IMR-90 (cell line): Measurements from ENCODE around the gene IWS1. TPM values are rescaled to one million over a fixed set of nuclear protein-coding genes. Genes with fewer than 3 reads are reported as not detected.

Experiments used
- ATAC-seq: fragments of 200-7000 bp; cut with Tn5 transposase; 2 replicates; pipeline ENCODE4 v1.9.1; 2020; ENCODE audit warnings: low read depth, mild to moderate bottlenecking, moderate library complexity
- BruUV-seq: library from RNA; stranded (reverse); fragments of 400-500 nt; replicated peaks from 2 replicates; lab custom pipeline; 2021; lab: Mats Ljungman, UMichigan
- CTCF ChIA-PET: fragments of 300-600 bp; formaldehyde crosslinking; extraction: SDS; loops from one replicate; lab custom pipeline; 2021; ENCODE audit warnings: antibody characterized with exemption; lab: Yijun Ruan, JAX
- POLR2A ChIA-PET: fragments of 300-600 bp; sonication (Branson Sonifier 250); formaldehyde crosslinking; loops from one replicate; lab custom pipeline; 2022; ENCODE audit warnings: antibody characterized with exemption; ENCODE audit not compliant: unreplicated experiment; lab: Charles Lee
- DNase-seq: peaks from one replicate; pipeline ENCODE4 v3.0.0; 2013
- H2AFZ ChIP-seq: replicated peaks from 2 replicates; pipeline ENCODE3; 2013; ENCODE audit warnings: low read length, mild to moderate bottlenecking; ENCODE audit not compliant: poor library complexity
- H2AK5ac ChIP-seq: 2 replicates; pipeline ENCODE4 v1.6.1; 2013; ENCODE audit warnings: low read depth, low read length, inconsistent platforms
- H2AK9ac ChIP-seq: replicated peaks from 2 replicates; pipeline ENCODE3; 2013; ENCODE audit warnings: mild to moderate bottlenecking, low read depth, low read length, moderate library complexity; ENCODE audit not compliant: poor library complexity
- H2BK120ac ChIP-seq: 2 replicates; pipeline ENCODE4 v1.6.1; 2013; ENCODE audit warnings: low read depth, low read length, inconsistent platforms
- H2BK15ac ChIP-seq: 3 replicates; pipeline ENCODE4 v1.6.1; 2013; ENCODE audit warnings: low read depth, low read length, inconsistent platforms
- H2BK20ac ChIP-seq: 2 replicates; pipeline ENCODE4 v1.6.1; 2013; ENCODE audit warnings: low read depth, mild to moderate bottlenecking, inconsistent platforms, low read length, moderate library complexity
- H2BK5ac ChIP-seq: 2 replicates; pipeline ENCODE4 v1.6.1; 2013; ENCODE audit warnings: mild to moderate bottlenecking, low read depth, low read length, inconsistent platforms; ENCODE audit not compliant: poor library complexity, severe bottlenecking
- H3K14ac ChIP-seq: replicated peaks from 2 replicates; pipeline ENCODE4 v1.6.1; 2013; ENCODE audit warnings: low read depth, low read length, inconsistent platforms
- H3K18ac ChIP-seq: 2 replicates; pipeline ENCODE4 v1.6.1; 2013; ENCODE audit warnings: low read depth, low read length, control low read depth
- H3K23ac ChIP-seq: 2 replicates; pipeline ENCODE4 v1.6.1; 2013; ENCODE audit warnings: low read depth, low read length, inconsistent platforms
- H3K27ac ChIP-seq: 2 replicates; pipeline ENCODE4 v1.5.1; 2013; ENCODE audit warnings: mild to moderate bottlenecking, control low read depth, low read length; ENCODE audit not compliant: insufficient read depth
- H3K27me3 ChIP-seq: 2 replicates; pipeline ENCODE4 v1.6.1; 2013; ENCODE audit warnings: low read length; ENCODE audit not compliant: control insufficient read depth, insufficient read depth
- H3K36me3 ChIP-seq: 2 replicates; pipeline ENCODE4 v1.6.1; 2013; ENCODE audit warnings: low read length, mixed read lengths; ENCODE audit not compliant: control insufficient read depth, insufficient read depth
- H3K4ac ChIP-seq: 2 replicates; pipeline ENCODE4 v1.6.1; 2013; ENCODE audit warnings: low read depth, low read length, inconsistent platforms
- H3K4me1 ChIP-seq: 2 replicates; pipeline ENCODE4 v1.6.1; 2013; ENCODE audit warnings: low read length, mixed read lengths; ENCODE audit not compliant: control insufficient read depth, insufficient read depth
- H3K4me2 ChIP-seq: 2 replicates; pipeline ENCODE4 v1.6.1; 2013; ENCODE audit warnings: low read depth, mild to moderate bottlenecking, control low read depth, low read length, moderate library complexity
- H3K4me3 ChIP-seq: 2 replicates; pipeline ENCODE4 v1.5.1; 2013; ENCODE audit warnings: low read depth, mild to moderate bottlenecking, control low read depth, low read length, moderate library complexity; ENCODE audit not compliant: insufficient read depth
- H3K56ac ChIP-seq: 2 replicates; pipeline ENCODE4 v1.6.1; 2013; ENCODE audit warnings: low read length, inconsistent platforms; ENCODE audit not compliant: insufficient read depth; ENCODE audit errors: extremely low read depth
- H3K79me1 ChIP-seq, 2 experiments: 2 replicates each; pipeline ENCODE4 v1.6.1; 2013; ENCODE audit warnings: low read length in 2 of 2, inconsistent platforms in 1 of 2, low read depth in 1 of 2
- H3K9ac ChIP-seq: 2 replicates; pipeline ENCODE4 v1.6.1; 2013; ENCODE audit warnings: low read depth, low read length, control low read depth
- H3K9me1 ChIP-seq: 2 replicates; pipeline ENCODE4 v1.6.1; 2013; ENCODE audit warnings: low read length, inconsistent platforms; ENCODE audit not compliant: insufficient read depth
- H3K9me3 ChIP-seq: 2 replicates; pipeline ENCODE4 v1.6.1; 2013; ENCODE audit warnings: low read length; ENCODE audit not compliant: control insufficient read depth, insufficient read depth
- H4K20me1 ChIP-seq: 2 replicates; pipeline ENCODE4 v1.6.1; 2013; ENCODE audit warnings: low read length, inconsistent platforms; ENCODE audit not compliant: insufficient read depth
- H4K5ac ChIP-seq: 2 replicates; pipeline ENCODE4 v1.6.1; 2013; ENCODE audit warnings: mild to moderate bottlenecking, low read depth, low read length, control low read depth
- H4K8ac ChIP-seq, 2 experiments: 2 replicates each; pipeline ENCODE4 v1.6.1; 2013; ENCODE audit warnings: low read depth in 2 of 2, low read length in 2 of 2, control low read depth in 1 of 2, inconsistent platforms in 1 of 2
- H4K91ac ChIP-seq: 2 replicates; pipeline ENCODE4 v1.6.1; 2013; ENCODE audit warnings: low read depth, low read length, inconsistent platforms; ENCODE audit not compliant: insufficient read depth
- BHLHE40 ChIP-seq: fragments of 150-350 bp; IDR thresholded peaks from 2 replicates; pipeline ENCODE4 v1.6.1; 2016; ENCODE audit warnings: mild to moderate bottlenecking, low read depth, low read length
- CEBPB ChIP-seq: IDR thresholded peaks from 2 replicates; pipeline ENCODE4 v1.6.1; 2012; ENCODE audit warnings: low read depth, low read length, improper control_type of control experiment
- CHD1 ChIP-seq: IDR thresholded peaks from 2 replicates; pipeline ENCODE4 v1.6.1; 2012; ENCODE audit warnings: low read depth, low read length, improper control_type of control experiment
- FOS ChIP-seq: fragments of 150-350 bp; IDR thresholded peaks from 2 replicates; pipeline ENCODE4 v1.6.1; 2016; ENCODE audit warnings: low read depth, low read length
- MAFK ChIP-seq: IDR thresholded peaks from 2 replicates; pipeline ENCODE4 v1.6.1; 2012; ENCODE audit warnings: low read depth, low read length, improper control_type of control experiment
- MAZ ChIP-seq: IDR thresholded peaks from 2 replicates; pipeline ENCODE4 v1.6.1; 2012; ENCODE audit warnings: low read depth, mild to moderate bottlenecking, low read length, improper control_type of control experiment, moderate library complexity, borderline replicate concordance
- MXI1 ChIP-seq: IDR thresholded peaks from 2 replicates; pipeline ENCODE4 v1.6.1; 2012; ENCODE audit warnings: low read depth, mild to moderate bottlenecking, low read length, moderate library complexity, borderline replicate concordance
- NFE2L2 ChIP-seq: fragments of 150-350 bp; IDR thresholded peaks from 2 replicates; pipeline ENCODE4 v1.6.1; 2016; ENCODE audit warnings: low read depth, mild to moderate bottlenecking, low read length
- POLR2A ChIP-seq: IDR thresholded peaks from 2 replicates; pipeline ENCODE4 v1.6.1; 2012; ENCODE audit warnings: mild to moderate bottlenecking, low read depth, low read length
- RAD21 ChIP-seq: IDR thresholded peaks from 2 replicates; pipeline ENCODE4 v1.6.1; 2012; ENCODE audit warnings: low read length, improper control_type of control experiment
- RCOR1 ChIP-seq: IDR thresholded peaks from 2 replicates; pipeline ENCODE4 v1.6.1; 2012; ENCODE audit warnings: mild to moderate bottlenecking, low read length, improper control_type of control experiment; ENCODE audit not compliant: insufficient replicate concordance
- RFX5 ChIP-seq: IDR thresholded peaks from 2 replicates; pipeline ENCODE4 v1.8.0; 2012; ENCODE audit warnings: low read depth, mild to moderate bottlenecking, low read length, moderate library complexity
- SMC3 ChIP-seq: fragments of 150-350 bp; IDR thresholded peaks from 2 replicates; pipeline ENCODE4 v1.6.1; 2016; ENCODE audit warnings: low read depth, mild to moderate bottlenecking, antibody characterized with exemption, low read length, moderate library complexity
- WGBS, 2 experiments: methylation state at CpG; one replicate each; pipeline versions ENCODE4 v1.1.5 to v1.1.7; 2013; ENCODE audit warnings: missing lambda C conversion rate in 2 of 2; ENCODE audit not compliant: insufficient read length in 1 of 2; ENCODE audit errors: extremely low coverage in 2 of 2; 5-methylcytosine and 5-hydroxymethylcytosine counted together
- dilution Hi-C: fragments of 300-500 bp; cut with HindIII; formaldehyde crosslinking; loops from one replicate; pipeline ENCODE4 v1.14.3; 2018; ENCODE audit warnings: low sequenced_read_pairs; ENCODE audit not compliant: unreplicated experiment
- in situ Hi-C: fragments of 300-500 bp; cut with MboI; formaldehyde crosslinking; loops from 3 replicates; pipeline ENCODE4 v1.14.3; 2019; ENCODE audit warnings: low sequenced_read_pairs, inconsistent platforms, mixed read lengths
- intact Hi-C: fragments of 100-400 bp; cut with micrococcal nuclease; formaldehyde crosslinking; loops from 2 replicates; pipeline ENCODE4 v1.10.0; 2022
- polyA plus RNA-seq, 3 experiments: library from polyadenylated mRNA; depleted of rRNA; stranded (reverse); fragments of >200 nt; gene quantifications; 2 replicates each; pipeline ENCODE4 v1.2.3, GENCODE V29; 2012; ENCODE audit warnings: low replicate concordance in 1 of 3
- total RNA-seq: library from RNA; depleted of rRNA; stranded (reverse); fragments of >200 nt; gene quantifications from 2 replicates; pipeline ENCODE4 v1.2.3, GENCODE V29; 2012
- TF ChIP-seq, protein P1 (sequence below): fragments of 150-350 bp; IDR thresholded peaks from 2 replicates; pipeline ENCODE4 v1.6.1; 2017; ENCODE audit warnings: mild to moderate bottlenecking, antibody characterized with exemption, low read length, low read depth
- TF ChIP-seq, protein P2 (sequence below): fragments of 150-350 bp; IDR thresholded peaks from 2 replicates; pipeline ENCODE4 v1.6.1; 2016; ENCODE audit warnings: low read depth, mild to moderate bottlenecking, low read length, moderate library complexity, borderline replicate concordance
- TF ChIP-seq, protein P3 (sequence below): conservative IDR thresholded peaks from 2 replicates; pipeline ENCODE4 v1.5.1; 2012; ENCODE audit warnings: mild to moderate bottlenecking, low read depth, low read length, improper control_type of control experiment

The IWS1 gene
- total and polyA plus RNA-seq, 2 of the 4 experiments (the other 2 are of a cell fraction), result 31.5 to 52.5 TPM

DNA sequence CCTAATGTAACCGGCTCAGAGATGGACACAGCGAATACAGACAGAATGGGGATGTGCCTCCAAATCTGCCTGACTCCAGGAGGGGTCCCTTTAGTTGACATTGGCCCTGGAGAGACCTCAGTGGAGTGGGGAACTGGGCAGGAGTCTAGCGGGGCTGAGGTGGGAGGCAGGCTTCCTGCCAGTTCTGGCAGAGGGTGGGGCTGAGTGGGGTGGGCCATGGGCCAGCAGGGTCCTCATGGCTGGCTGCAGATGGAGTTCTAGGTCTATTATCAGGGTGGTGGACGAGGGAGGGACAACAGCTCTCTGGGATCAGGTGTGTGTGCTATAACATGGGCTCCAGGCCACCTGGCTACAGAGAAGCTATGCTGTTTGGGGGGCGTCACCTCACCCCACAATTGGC, 86.9 kb downstream of the IWS1 start:
- H3K18ac ChIP-seq, result no peak overlapping the region
- 60% methylated on average over 1 of the region's 5 CpGs; no CpG with 5 or more reads in 1 of the 2 experiments for WGBS, 2 experiments
- H3K27me3 ChIP-seq, result no peaks in the 10 kb centered on the region; the same call in 1 of the 2 replicates
- no peak overlapping the region for H4K91ac ChIP-seq
- H2BK20ac ChIP-seq, result no peak overlapping the region
- dilution Hi-C loops (no loop called here), intact Hi-C loops (no loop called here), in situ Hi-C loops (no loop called here)
- H4K8ac ChIP-seq, result no peak overlapping the region
- H3K36me3 ChIP-seq, result no peaks in the 10 kb centered on the region
- no peak overlapping the region for H3K4me3 ChIP-seq
- H3K9ac ChIP-seq, result no peak overlapping the region
- no peak overlapping the region for H3K23ac ChIP-seq
- H3K56ac ChIP-seq, result no peak overlapping the region
- no peak for ATAC-seq
- no peak overlapping the region for H4K5ac ChIP-seq
- no peaks in the 10 kb centered on the region for H3K79me1 ChIP-seq
- DNase-seq, result no peak
- no peak overlapping the region for H3K4ac ChIP-seq
- no peak overlapping the region for H2BK5ac ChIP-seq
- peaks cover 8% of the 10 kb centered on the region for H3K9me3 ChIP-seq
- CTCF ChIA-PET, result no interaction called here
- TF ChIP-seq, protein P1, sequence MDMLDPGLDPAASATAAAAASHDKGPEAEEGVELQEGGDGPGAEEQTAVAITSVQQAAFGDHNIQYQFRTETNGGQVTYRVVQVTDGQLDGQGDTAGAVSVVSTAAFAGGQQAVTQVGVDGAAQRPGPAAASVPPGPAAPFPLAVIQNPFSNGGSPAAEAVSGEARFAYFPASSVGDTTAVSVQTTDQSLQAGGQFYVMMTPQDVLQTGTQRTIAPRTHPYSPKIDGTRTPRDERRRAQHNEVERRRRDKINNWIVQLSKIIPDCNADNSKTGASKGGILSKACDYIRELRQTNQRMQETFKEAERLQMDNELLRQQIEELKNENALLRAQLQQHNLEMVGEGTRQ, result no peak
- no peak for TF ChIP-seq RCOR1
- TF ChIP-seq, protein P2, sequence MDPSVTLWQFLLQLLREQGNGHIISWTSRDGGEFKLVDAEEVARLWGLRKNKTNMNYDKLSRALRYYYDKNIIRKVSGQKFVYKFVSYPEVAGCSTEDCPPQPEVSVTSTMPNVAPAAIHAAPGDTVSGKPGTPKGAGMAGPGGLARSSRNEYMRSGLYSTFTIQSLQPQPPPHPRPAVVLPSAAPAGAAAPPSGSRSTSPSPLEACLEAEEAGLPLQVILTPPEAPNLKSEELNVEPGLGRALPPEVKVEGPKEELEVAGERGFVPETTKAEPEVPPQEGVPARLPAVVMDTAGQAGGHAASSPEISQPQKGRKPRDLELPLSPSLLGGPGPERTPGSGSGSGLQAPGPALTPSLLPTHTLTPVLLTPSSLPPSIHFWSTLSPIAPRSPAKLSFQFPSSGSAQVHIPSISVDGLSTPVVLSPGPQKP, result no peak
- TF ChIP-seq SMC3, result no peak
- no peak for TF ChIP-seq MAFK
- TF ChIP-seq BHLHE40, result no peak
- TF ChIP-seq RAD21, result no peak
- TF ChIP-seq POLR2A, result no peak
- TF ChIP-seq MXI1, result no peak
- TF ChIP-seq, protein P3, sequence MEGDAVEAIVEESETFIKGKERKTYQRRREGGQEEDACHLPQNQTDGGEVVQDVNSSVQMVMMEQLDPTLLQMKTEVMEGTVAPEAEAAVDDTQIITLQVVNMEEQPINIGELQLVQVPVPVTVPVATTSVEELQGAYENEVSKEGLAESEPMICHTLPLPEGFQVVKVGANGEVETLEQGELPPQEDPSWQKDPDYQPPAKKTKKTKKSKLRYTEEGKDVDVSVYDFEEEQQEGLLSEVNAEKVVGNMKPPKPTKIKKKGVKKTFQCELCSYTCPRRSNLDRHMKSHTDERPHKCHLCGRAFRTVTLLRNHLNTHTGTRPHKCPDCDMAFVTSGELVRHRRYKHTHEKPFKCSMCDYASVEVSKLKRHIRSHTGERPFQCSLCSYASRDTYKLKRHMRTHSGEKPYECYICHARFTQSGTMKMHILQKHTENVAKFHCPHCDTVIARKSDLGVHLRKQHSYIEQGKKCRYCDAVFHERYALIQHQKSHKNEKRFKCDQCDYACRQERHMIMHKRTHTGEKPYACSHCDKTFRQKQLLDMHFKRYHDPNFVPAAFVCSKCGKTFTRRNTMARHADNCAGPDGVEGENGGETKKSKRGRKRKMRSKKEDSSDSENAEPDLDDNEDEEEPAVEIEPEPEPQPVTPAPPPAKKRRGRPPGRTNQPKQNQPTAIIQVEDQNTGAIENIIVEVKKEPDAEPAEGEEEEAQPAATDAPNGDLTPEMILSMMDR, result no peak
- TF ChIP-seq MAZ, result no peak
- no peak for TF ChIP-seq NFE2L2
- no peak for TF ChIP-seq RFX5
- no peak for TF ChIP-seq FOS
- TF ChIP-seq CEBPB, result no peak
- TF ChIP-seq CHD1, result no peak
- H2BK120ac ChIP-seq, result no peak overlapping the region
- no peak overlapping the region for H3K27ac ChIP-seq
- no peak overlapping the region for H2BK15ac ChIP-seq
- no peaks in the 10 kb centered on the region for H3K9me1 ChIP-seq
- H3K4me1 ChIP-seq, result no peaks in the 10 kb centered on the region
- no peaks in the 10 kb centered on the region for H4K20me1 ChIP-seq
- H2AK5ac ChIP-seq, result no peak overlapping the region
- H2AK9ac ChIP-seq, result no peak overlapping the region
- POLR2A ChIA-PET, result no interaction called here
- BruUV-seq, result no TSS peak
- H3K14ac ChIP-seq, result no peak overlapping the region
- H3K4me2 ChIP-seq, result no peak overlapping the region
- peak overlapping the region; percentile 58 for H2AFZ ChIP-seq
